Stomach (tissue), 9 donors: ENCODE measurements around the gene BLCAP. TPM values are rescaled to one million over a fixed set of nuclear protein-coding genes. Genes with fewer than 3 reads are reported as not detected.

Source experiments
- DNase-seq, 2 donors: peaks; one replicate each; pipeline versions ENCODE4 v3.0.0 to v3.0.0-alpha.2; 2013 to 2019
- H3K27ac ChIP-seq, 5 donors: fragments of 200-600 bp in 4 of 5; sonication (generic) in 4 of 5; one replicate each; pipeline ENCODE4 v1.5.1; 2013 to 2019; ENCODE audit warnings: mild to moderate bottlenecking in 1 of 5, moderate library complexity in 1 of 5
- H3K27me3 ChIP-seq, 3 donors: fragments of 200-600 bp; sonication (generic); one replicate each; pipeline ENCODE4 v1.5.1; 2017 to 2019; ENCODE audit warnings: mixed run types in 1 of 3
- H3K36me3 ChIP-seq, 4 donors: fragments of 200-600 bp; sonication (generic); 1 replicate in 3 of 4; 2 replicates in 1 of 4; pipeline ENCODE4 v1.5.1; 2016 to 2019
- H3K4me1 ChIP-seq, 4 donors: fragments of 200-600 bp; sonication (generic); one replicate each; pipeline ENCODE4 v1.5.1; 2016 to 2019
- H3K4me3 ChIP-seq, 4 donors: fragments of 200-600 bp; sonication (generic) in 3 of 4; one replicate each; pipeline ENCODE4 v1.5.1; 2016 to 2019; ENCODE audit warnings: mild to moderate bottlenecking in 1 of 4
- H3K9me3 ChIP-seq, 4 donors: fragments of 200-600 bp; sonication (generic); one replicate each; pipeline ENCODE4 v1.5.1; 2016 to 2019
- CTCF ChIP-seq, 7 experiments: fragments of 450-650 bp in 4 of 7; fragments of 200-600 bp in 3 of 7; sonication (generic) in 3 of 7; IDR thresholded peaks; one replicate each; pipeline ENCODE4 v1.5.1; 2016 to 2019; ENCODE audit warnings: antibody characterized with exemption in 7 of 7, control low read depth in 2 of 7, mild to moderate bottlenecking in 1 of 7
- EP300 ChIP-seq: sonication (generic); formaldehyde crosslinking; IDR thresholded peaks from one replicate; pipeline ENCODE4 v1.6.1; 2017; ENCODE audit warnings: antibody characterized with exemption
- POLR2A ChIP-seq, 4 donors: fragments of 450-650 bp; IDR thresholded peaks; one replicate each; pipeline ENCODE4 v1.6.1; 2016; ENCODE audit warnings: antibody characterized with exemption in 4 of 4, control low read depth in 2 of 4, mild to moderate bottlenecking in 1 of 4, moderate library complexity in 1 of 4
- POLR2AphosphoS5 ChIP-seq, 3 donors: sonication (generic); formaldehyde crosslinking; IDR thresholded peaks; one replicate each; pipeline ENCODE4 v1.6.1; 2016; ENCODE audit warnings: antibody characterized with exemption in 3 of 3
- WGBS, 5 donors: extraction: QIAGEN DNeasy Blood & Tissue Kit in 3 of 5; methylation state at CpG; one replicate each; pipeline versions ENCODE4 v1.1.5 to v1.1.7; 2013 to 2018; 5-methylcytosine and 5-hydroxymethylcytosine counted together
- intact Hi-C: fragments of 100-400 bp; cut with DNase I; formaldehyde crosslinking; loops from one replicate; pipeline ENCODE4 v1.15.1; 2023; ENCODE audit warnings: low total_unique reads
- polyA plus RNA-seq, 3 donors: library from polyadenylated mRNA; stranded (reverse); fragments of 200-250 nt; gene quantifications; one replicate each; pipeline ENCODE4 v1.2.3, GENCODE V29; 2013
- total RNA-seq, 5 donors: library from RNA; depleted of rRNA; stranded (reverse); fragments of >200 nt; gene quantifications; one replicate each; pipeline versions ENCODE4 v1.1.0 to v1.2.3, GENCODE V29; 2014 to 2016
- donor health status: healthy with polysubstance abuse.
- donor health status: Bipolar disorder and iron deficiency.
- donor health status: healthy.

Gene BLCAP
- total and polyA plus RNA-seq, 8 donors: 12.5 to 84.4 (median 46.6) TPM

- Histone ChIP-seq H3K27me3 (no peaks in the 10 kb centered on the region), H3K9me3 (no peaks in the 10 kb centered on the region), H3K27ac (no peak overlapping the region), H3K36me3 (no peaks in the 10 kb centered on the region), H3K4me3 (no peak overlapping the region), H3K4me1 (peaks cover 23 to 37% (median 32%) of the 10 kb centered on the region in 4 donors)
- no peak for TF ChIP-seq POLR2A (IDR thresholded peaks at IDR 0.05)
- intact Hi-C loops: loop anchor here (5.0 to 10.0 kb wide), 4 partner anchors 125 to 328 kb away; no protein-coding TSS in a partner anchor
- DNase-seq: no peak
- 81 to 86% (median 83%) methylated on average over 10 of the region's 10 CpGs for WGBS, 5 donors
These were observed 2.4 kb upstream of the BLCAP start for GRCh38 chr20:37529968-37530600.

GRCh38 chr20:37529214-37529967 lies 1.7 kb upstream of the BLCAP start:
- DNase-seq: no peak
- no peak overlapping the region for H3K27ac ChIP-seq
- no peaks in the 10 kb centered on the region for H3K27me3 ChIP-seq
- intact Hi-C loops: loop anchor here (5.0 to 10.0 kb wide), 2 partner anchors 125 to 327 kb away; no protein-coding TSS in a partner anchor
- H3K4me1 ChIP-seq: peaks cover 28 to 38% (median 37%) of the 10 kb centered on the region in 4 donors
- H3K4me3 ChIP-seq: no peak overlapping the region
- TF ChIP-seq EP300 (no peak), POLR2AphosphoS5 (IDR thresholded peaks at IDR 0.05) (no peak), CTCF (IDR thresholded peaks at IDR 0.05) (no peak), POLR2A (IDR thresholded peaks at IDR 0.05) (no peak)
- no peaks in the 10 kb centered on the region for H3K36me3 ChIP-seq
- 78 to 81% (median 80%) methylated on average over 8 of the region's 8 CpGs for WGBS, 5 donors
- H3K9me3 ChIP-seq: no peaks in the 10 kb centered on the region

- Histone ChIP-seq H3K4me1 (peaks cover 28 to 43% (median 41%) of the 10 kb centered on the region in 4 donors), H3K27me3 (no peaks in the 10 kb centered on the region), H3K9me3 (no peaks in the 10 kb centered on the region), H3K4me3 (peak overlapping the region; percentile 88 to 99 (median 96)), H3K36me3 (no peaks in the 10 kb centered on the region), H3K27ac (peak overlapping the region; percentile 94 to 97 (median 96))
- DNase-seq: no peak
- no peak for TF ChIP-seq CTCF (IDR thresholded peaks at IDR 0.05)
- no peak for TF ChIP-seq EP300
- TF ChIP-seq POLR2A (IDR thresholded peaks at IDR 0.05): no peak
- TF ChIP-seq POLR2AphosphoS5 (IDR thresholded peaks at IDR 0.05): no peak
- intact Hi-C loops: loop anchor here (5.0 to 10.0 kb wide), 2 partner anchors 124 to 326 kb away; no protein-coding TSS in a partner anchor
- WGBS, 5 donors: 38 to 43% (median 41%) methylated on average over 10 of the region's 10 CpGs
These were observed 954 bp upstream of the BLCAP start for GRCh38 chr20:37528446-37529213.

- H3K27ac ChIP-seq: peak overlapping the region; percentile 94 to 97 (median 96)
- intact Hi-C loops: loop anchor here (5.0 to 10.0 kb wide), 2 partner anchors 122 to 325 kb away; no protein-coding TSS in a partner anchor
- TF ChIP-seq POLR2A (IDR thresholded peaks at IDR 0.05): no peak
- TF ChIP-seq POLR2AphosphoS5 (IDR thresholded peaks at IDR 0.05): no peak
- no peak for TF ChIP-seq EP300
- TF ChIP-seq CTCF (IDR thresholded peaks at IDR 0.05): no peak
- H3K27me3 ChIP-seq: no peaks in the 10 kb centered on the region
- DNase-seq: peak; percentile 33 to 73
- WGBS, 5 donors: 0 to 2% (median 1%) methylated on average over 19 to 28 of the region's 28 CpGs
- H3K4me3 ChIP-seq: peak overlapping the region; percentile 88 to 99 (median 96)
- no peaks in the 10 kb centered on the region for H3K9me3 ChIP-seq
- H3K4me1 ChIP-seq: peaks cover 33 to 57% (median 54%) of the 10 kb centered on the region in 4 donors
- peaks cover 0 to 8% (median 0%) of the 10 kb centered on the region in 4 donors for H3K36me3 ChIP-seq
These were observed 638 bp downstream of the BLCAP start for GRCh38 chr20:37526839-37527637.
